GM23338 (cell line): ENCODE data around the gene MRPS11. TPM values are rescaled to one million over a fixed set of nuclear protein-coding genes. Genes with fewer than 3 reads are reported as not detected.

Experiments
- ATAC-seq: fragments of 200-7000 bp; cut with Tn5 transposase; 3 replicates; pipeline ENCODE4 v1.9.1; 2020
- DNase-seq: peaks from one replicate; pipeline ENCODE4 v3.0.0-alpha.2; 2015; ENCODE audit warnings: low spot score
- H2AFZ ChIP-seq: fragments of 200-600 bp; sonication (generic); 2 replicates; pipeline ENCODE4 v1.8.0; 2016; ENCODE audit warnings: antibody characterized with exemption, mild to moderate bottlenecking, moderate library complexity
- H3F3A ChIP-seq: fragments of 200-600 bp; sonication (generic); replicated peaks from 2 replicates; pipeline ENCODE4 v1.8.0; 2017; ENCODE audit warnings: antibody characterized with exemption, mixed run types, low read depth
- H3K27ac ChIP-seq: fragments of 200-600 bp; sonication (generic); 2 replicates; pipeline ENCODE4 v1.6.1; 2016; ENCODE audit warnings: low read depth
- H3K27me3 ChIP-seq: fragments of 200-600 bp; sonication (generic); 2 replicates; pipeline ENCODE4 v1.8.0; 2016; ENCODE audit warnings: mild to moderate bottlenecking, mixed run types, moderate library complexity; ENCODE audit not compliant: insufficient read depth
- H3K36me3 ChIP-seq: fragments of 200-600 bp; sonication (generic); 2 replicates; pipeline ENCODE4 v1.8.0; 2016; ENCODE audit warnings: mild to moderate bottlenecking; ENCODE audit not compliant: insufficient read depth
- H3K4me1 ChIP-seq: fragments of 200-600 bp; sonication (generic); 2 replicates; pipeline ENCODE4 v1.8.0; 2016; ENCODE audit warnings: mild to moderate bottlenecking, moderate library complexity; ENCODE audit not compliant: insufficient read depth
- H3K4me2 ChIP-seq: fragments of 200-600 bp; sonication (generic); 2 replicates; pipeline ENCODE4 v1.7.1; 2017; ENCODE audit warnings: mixed run types
- H3K4me3 ChIP-seq: fragments of 200-600 bp; sonication (generic); 2 replicates; pipeline ENCODE4 v1.6.1; 2016; ENCODE audit warnings: mixed run types
- H3K79me2 ChIP-seq: fragments of 200-600 bp; sonication (generic); replicated peaks from 2 replicates; pipeline ENCODE4 v1.8.0; 2017; ENCODE audit warnings: mild to moderate bottlenecking; ENCODE audit not compliant: insufficient read depth
- H3K9me2 ChIP-seq: fragments of 200-600 bp; sonication (generic); 2 replicates; pipeline ENCODE4 v1.8.0; 2017; ENCODE audit not compliant: insufficient read depth
- H4K20me1 ChIP-seq: fragments of 200-600 bp; sonication (generic); replicated peaks from 2 replicates; pipeline ENCODE4 v1.8.0; 2017; ENCODE audit warnings: mild to moderate bottlenecking; ENCODE audit not compliant: insufficient read depth
- H3K27ac Mint-ChIP-seq: 2 replicates; pipeline ENCODE4 v1.8.0; 2020; ENCODE audit warnings: inconsistent platforms, mild to moderate bottlenecking, moderate library complexity, mixed read lengths
- H3K27me3 Mint-ChIP-seq: 3 replicates; pipeline ENCODE4 v1.8.0; 2022; ENCODE audit warnings: low read depth, mild to moderate bottlenecking, moderate library complexity, mixed read lengths, inconsistent platforms; ENCODE audit not compliant: insufficient read depth, poor library complexity
- H3K36me3 Mint-ChIP-seq: 3 replicates; pipeline ENCODE4 v1.8.0; 2021; ENCODE audit warnings: low read depth, mild to moderate bottlenecking, inconsistent platforms, moderate library complexity, mixed read lengths
- H3K4me1 Mint-ChIP-seq: 3 replicates; pipeline ENCODE4 v1.8.0; 2020; ENCODE audit warnings: mild to moderate bottlenecking, inconsistent platforms, mixed read lengths
- H3K4me3 Mint-ChIP-seq: 3 replicates; pipeline ENCODE4 v1.8.0; 2021; ENCODE audit warnings: moderate library complexity, mild to moderate bottlenecking, inconsistent platforms, mixed read lengths
- H3K9me3 Mint-ChIP-seq: 3 replicates; pipeline ENCODE4 v1.8.0; 2020; ENCODE audit warnings: moderate library complexity, mild to moderate bottlenecking, inconsistent platforms, mixed read lengths
- CREB1 ChIP-seq: fragments of 250-450 bp; sonication (Bioruptor Pico); IDR thresholded peaks from 2 replicates; pipeline ENCODE4 v1.5.0; 2020; ENCODE audit warnings: low read depth, mild to moderate bottlenecking, moderate library complexity
- EZH2 ChIP-seq: fragments of 200-600 bp; sonication (generic); IDR thresholded peaks from one replicate; pipeline ENCODE4 v1.8.0; 2017; ENCODE audit warnings: antibody characterized with exemption, mild to moderate bottlenecking, low read depth; ENCODE audit not compliant: unreplicated experiment
- EZH2phosphoT487 ChIP-seq: fragments of 200-600 bp; sonication (generic); IDR thresholded peaks from one replicate; pipeline ENCODE4 v1.8.1; 2018; ENCODE audit warnings: antibody characterized with exemption; ENCODE audit not compliant: unreplicated experiment
- JUNB ChIP-seq: IDR thresholded peaks from one replicate; pipeline ENCODE4 v1.6.1; 2016; ENCODE audit warnings: antibody characterized with exemption; ENCODE audit not compliant: unreplicated experiment
- NANOG ChIP-seq: IDR thresholded peaks from 2 replicates; pipeline ENCODE4 v1.6.1; 2016; ENCODE audit warnings: antibody characterized with exemption, borderline replicate concordance
- POLR2AphosphoS5 ChIP-seq: IDR thresholded peaks from 2 replicates; pipeline ENCODE4 v1.6.1; 2016; ENCODE audit warnings: antibody characterized with exemption, low read depth
- STAT1 ChIP-seq: IDR thresholded peaks from one replicate; pipeline ENCODE4 v1.6.1; 2016; ENCODE audit warnings: antibody characterized with exemption; ENCODE audit not compliant: unreplicated experiment
- ZNF114 ChIP-seq: fragments of 250-450 bp; sonication (Bioruptor Pico); IDR thresholded peaks from 2 replicates; pipeline ENCODE4 v1.5.0; 2020; ENCODE audit warnings: mild to moderate bottlenecking, moderate library complexity
- ZNF331 ChIP-seq: fragments of 250-450 bp; sonication (Bioruptor Pico); IDR thresholded peaks from 2 replicates; pipeline ENCODE4 v1.5.0; 2020; ENCODE audit warnings: low read depth, mild to moderate bottlenecking, moderate library complexity
- polyA plus RNA-seq: library from polyadenylated mRNA; unstranded; fragments of >200 nt; fragmentation: Nextera tagmentation; extraction: Ambion mirVana; gene quantifications from 2 replicates; pipeline ENCODE4 v1.2.1, GENCODE V29; 2016
- total RNA-seq: library from RNA; depleted of rRNA; stranded (reverse); fragments of >200 nt; shearing (Covaris generic); gene quantifications from 2 replicates; pipeline ENCODE4 v1.2.3, GENCODE V29; 2014
- TF ChIP-seq, protein P1 (sequence below): IDR thresholded peaks from 2 replicates; pipeline ENCODE4 v1.6.1; 2016; ENCODE audit warnings: antibody characterized with exemption
- TF ChIP-seq, protein P2 (sequence below), 2 experiments: fragments of 200-600 bp in 1 of 2; sonication (generic) in 1 of 2; conservative IDR thresholded peaks; 2 replicates each; pipeline versions ENCODE4 v1.5.1 to v1.6.1; 2016 to 2017; ENCODE audit warnings: antibody characterized with exemption in 2 of 2, low read depth in 2 of 2, mild to moderate bottlenecking in 2 of 2, moderate library complexity in 1 of 2
- TF ChIP-seq, protein P3 (sequence below): fragments of 250-450 bp; sonication (Bioruptor Pico); IDR thresholded peaks from 2 replicates; pipeline ENCODE4 v1.5.0; 2020; ENCODE audit warnings: mild to moderate bottlenecking, moderate library complexity

Gene MRPS11
- total and polyA plus RNA-seq, 2 experiments from 2014 or later: 35.8 to 57.9 TPM

DNA sequence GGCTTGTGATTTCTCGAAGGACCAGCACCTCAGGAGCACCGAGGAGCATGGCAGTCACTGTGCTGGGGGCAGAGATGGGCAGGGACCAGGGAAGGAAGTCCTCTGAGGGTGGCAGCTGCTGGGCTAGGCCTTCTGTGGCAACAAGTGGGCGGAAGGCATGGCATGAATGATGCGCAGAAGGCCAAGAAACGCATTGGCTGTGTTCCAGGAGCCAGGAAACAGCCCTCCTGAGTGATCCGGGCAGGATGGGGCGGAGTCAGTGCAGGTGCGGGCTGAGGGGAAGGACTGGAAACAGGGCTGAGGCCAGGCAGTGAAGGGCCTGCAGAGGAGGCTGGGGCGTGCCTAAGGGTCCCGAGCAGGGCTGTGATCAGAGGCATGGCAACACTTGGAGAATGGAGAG lies 23.6 kb downstream of the MRPS11 start:
- Mint-ChIP-seq H3K9me3 (no peaks in the 10 kb centered on the region), H3K4me3 (no peak overlapping the region), H3K36me3 (no peaks in the 10 kb centered on the region), H3K4me1 (peaks cover 14% of the 10 kb centered on the region), H3K27ac (peak overlapping the region; percentile 69; the same call in 1 of the 2 replicates), H3K27me3 (peaks cover 12% of the 10 kb centered on the region)
- Histone ChIP-seq H3K4me1 (peaks cover 9% of the 10 kb centered on the region; the same call in 1 of the 2 replicates), H3K4me2 (no peak overlapping the region), H3K27me3 (no peaks in the 10 kb centered on the region), H3K27ac (no peak overlapping the region), H4K20me1 (no peaks in the 10 kb centered on the region), H2AFZ (no peak overlapping the region), H3K36me3 (no peaks in the 10 kb centered on the region), H3K79me2 (no peaks in the 10 kb centered on the region), H3K9me2 (no peaks in the 10 kb centered on the region), H3F3A (no peaks in the 10 kb centered on the region), H3K4me3 (no peak overlapping the region)
- DNase-seq (peak; percentile 36), ATAC-seq (peak; percentile 34)
- TF ChIP-seq NANOG (no peak), CREB1 (CRISPR knock-in tag) (no peak), STAT1 (no peak), ZNF331 (no peak), POLR2AphosphoS5 (no peak), EZH2 (no peak), JUNB (no peak), EZH2phosphoT487 (no peak), ZNF114 (CRISPR knock-in tag) (no peak)
- TF ChIP-seq, protein P1, sequence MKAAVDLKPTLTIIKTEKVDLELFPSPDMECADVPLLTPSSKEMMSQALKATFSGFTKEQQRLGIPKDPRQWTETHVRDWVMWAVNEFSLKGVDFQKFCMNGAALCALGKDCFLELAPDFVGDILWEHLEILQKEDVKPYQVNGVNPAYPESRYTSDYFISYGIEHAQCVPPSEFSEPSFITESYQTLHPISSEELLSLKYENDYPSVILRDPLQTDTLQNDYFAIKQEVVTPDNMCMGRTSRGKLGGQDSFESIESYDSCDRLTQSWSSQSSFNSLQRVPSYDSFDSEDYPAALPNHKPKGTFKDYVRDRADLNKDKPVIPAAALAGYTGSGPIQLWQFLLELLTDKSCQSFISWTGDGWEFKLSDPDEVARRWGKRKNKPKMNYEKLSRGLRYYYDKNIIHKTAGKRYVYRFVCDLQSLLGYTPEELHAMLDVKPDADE: no peak
- TF ChIP-seq, protein P2, sequence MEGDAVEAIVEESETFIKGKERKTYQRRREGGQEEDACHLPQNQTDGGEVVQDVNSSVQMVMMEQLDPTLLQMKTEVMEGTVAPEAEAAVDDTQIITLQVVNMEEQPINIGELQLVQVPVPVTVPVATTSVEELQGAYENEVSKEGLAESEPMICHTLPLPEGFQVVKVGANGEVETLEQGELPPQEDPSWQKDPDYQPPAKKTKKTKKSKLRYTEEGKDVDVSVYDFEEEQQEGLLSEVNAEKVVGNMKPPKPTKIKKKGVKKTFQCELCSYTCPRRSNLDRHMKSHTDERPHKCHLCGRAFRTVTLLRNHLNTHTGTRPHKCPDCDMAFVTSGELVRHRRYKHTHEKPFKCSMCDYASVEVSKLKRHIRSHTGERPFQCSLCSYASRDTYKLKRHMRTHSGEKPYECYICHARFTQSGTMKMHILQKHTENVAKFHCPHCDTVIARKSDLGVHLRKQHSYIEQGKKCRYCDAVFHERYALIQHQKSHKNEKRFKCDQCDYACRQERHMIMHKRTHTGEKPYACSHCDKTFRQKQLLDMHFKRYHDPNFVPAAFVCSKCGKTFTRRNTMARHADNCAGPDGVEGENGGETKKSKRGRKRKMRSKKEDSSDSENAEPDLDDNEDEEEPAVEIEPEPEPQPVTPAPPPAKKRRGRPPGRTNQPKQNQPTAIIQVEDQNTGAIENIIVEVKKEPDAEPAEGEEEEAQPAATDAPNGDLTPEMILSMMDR (conservative IDR thresholded peaks at IDR 0.05; ENCODE audit: low read depth in 2 of 2): no peak

DNA sequence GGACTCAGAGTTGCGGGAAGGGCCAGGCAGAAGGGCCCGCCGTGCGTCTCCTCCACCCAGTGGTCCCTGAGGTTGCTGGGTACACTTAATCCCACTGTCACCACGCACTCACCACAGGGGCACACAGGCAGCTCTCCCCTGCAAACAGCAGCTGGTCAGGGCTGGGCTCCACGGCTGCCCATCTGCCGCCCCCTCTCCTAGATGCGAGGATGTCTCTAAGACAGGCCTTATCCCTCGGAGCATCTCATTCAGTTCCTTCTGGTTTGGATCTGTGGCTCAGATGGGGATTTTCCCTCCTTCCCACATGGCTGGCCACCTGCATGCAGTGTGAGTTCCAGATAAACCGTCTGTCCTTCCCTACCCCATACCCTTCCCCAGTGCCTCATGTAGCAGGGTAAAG lies 26.3 kb downstream of the MRPS11 start:
- no peaks in the 10 kb centered on the region for H3K27me3 ChIP-seq
- no peak overlapping the region for H3K4me3 ChIP-seq
- no peaks in the 10 kb centered on the region for H4K20me1 ChIP-seq
- H2AFZ ChIP-seq: no peak overlapping the region
- no peak overlapping the region for H3K4me2 ChIP-seq
- no peak overlapping the region for H3K27ac ChIP-seq
- no peak overlapping the region for H3K27ac Mint-ChIP-seq
- H3F3A ChIP-seq: no peaks in the 10 kb centered on the region
- H3K4me3 Mint-ChIP-seq: no peak overlapping the region
- no peaks in the 10 kb centered on the region for H3K36me3 Mint-ChIP-seq
- no peaks in the 10 kb centered on the region for H3K9me3 Mint-ChIP-seq
- no peaks in the 10 kb centered on the region for H3K36me3 ChIP-seq
- peaks cover 5% of the 10 kb centered on the region for H3K4me1 Mint-ChIP-seq
- DNase-seq (no peak), ATAC-seq (no peak)
- no peaks in the 10 kb centered on the region for H3K79me2 ChIP-seq
- H3K9me2 ChIP-seq: no peaks in the 10 kb centered on the region
- no peaks in the 10 kb centered on the region for H3K4me1 ChIP-seq
- H3K27me3 Mint-ChIP-seq: peaks cover 9% of the 10 kb centered on the region
- TF ChIP-seq JUNB: no peak
- TF ChIP-seq POLR2AphosphoS5: no peak
- TF ChIP-seq EZH2: no peak
- no peak for TF ChIP-seq ZNF114 (CRISPR knock-in tag)
- no peak for TF ChIP-seq STAT1
- TF ChIP-seq, protein P3, sequence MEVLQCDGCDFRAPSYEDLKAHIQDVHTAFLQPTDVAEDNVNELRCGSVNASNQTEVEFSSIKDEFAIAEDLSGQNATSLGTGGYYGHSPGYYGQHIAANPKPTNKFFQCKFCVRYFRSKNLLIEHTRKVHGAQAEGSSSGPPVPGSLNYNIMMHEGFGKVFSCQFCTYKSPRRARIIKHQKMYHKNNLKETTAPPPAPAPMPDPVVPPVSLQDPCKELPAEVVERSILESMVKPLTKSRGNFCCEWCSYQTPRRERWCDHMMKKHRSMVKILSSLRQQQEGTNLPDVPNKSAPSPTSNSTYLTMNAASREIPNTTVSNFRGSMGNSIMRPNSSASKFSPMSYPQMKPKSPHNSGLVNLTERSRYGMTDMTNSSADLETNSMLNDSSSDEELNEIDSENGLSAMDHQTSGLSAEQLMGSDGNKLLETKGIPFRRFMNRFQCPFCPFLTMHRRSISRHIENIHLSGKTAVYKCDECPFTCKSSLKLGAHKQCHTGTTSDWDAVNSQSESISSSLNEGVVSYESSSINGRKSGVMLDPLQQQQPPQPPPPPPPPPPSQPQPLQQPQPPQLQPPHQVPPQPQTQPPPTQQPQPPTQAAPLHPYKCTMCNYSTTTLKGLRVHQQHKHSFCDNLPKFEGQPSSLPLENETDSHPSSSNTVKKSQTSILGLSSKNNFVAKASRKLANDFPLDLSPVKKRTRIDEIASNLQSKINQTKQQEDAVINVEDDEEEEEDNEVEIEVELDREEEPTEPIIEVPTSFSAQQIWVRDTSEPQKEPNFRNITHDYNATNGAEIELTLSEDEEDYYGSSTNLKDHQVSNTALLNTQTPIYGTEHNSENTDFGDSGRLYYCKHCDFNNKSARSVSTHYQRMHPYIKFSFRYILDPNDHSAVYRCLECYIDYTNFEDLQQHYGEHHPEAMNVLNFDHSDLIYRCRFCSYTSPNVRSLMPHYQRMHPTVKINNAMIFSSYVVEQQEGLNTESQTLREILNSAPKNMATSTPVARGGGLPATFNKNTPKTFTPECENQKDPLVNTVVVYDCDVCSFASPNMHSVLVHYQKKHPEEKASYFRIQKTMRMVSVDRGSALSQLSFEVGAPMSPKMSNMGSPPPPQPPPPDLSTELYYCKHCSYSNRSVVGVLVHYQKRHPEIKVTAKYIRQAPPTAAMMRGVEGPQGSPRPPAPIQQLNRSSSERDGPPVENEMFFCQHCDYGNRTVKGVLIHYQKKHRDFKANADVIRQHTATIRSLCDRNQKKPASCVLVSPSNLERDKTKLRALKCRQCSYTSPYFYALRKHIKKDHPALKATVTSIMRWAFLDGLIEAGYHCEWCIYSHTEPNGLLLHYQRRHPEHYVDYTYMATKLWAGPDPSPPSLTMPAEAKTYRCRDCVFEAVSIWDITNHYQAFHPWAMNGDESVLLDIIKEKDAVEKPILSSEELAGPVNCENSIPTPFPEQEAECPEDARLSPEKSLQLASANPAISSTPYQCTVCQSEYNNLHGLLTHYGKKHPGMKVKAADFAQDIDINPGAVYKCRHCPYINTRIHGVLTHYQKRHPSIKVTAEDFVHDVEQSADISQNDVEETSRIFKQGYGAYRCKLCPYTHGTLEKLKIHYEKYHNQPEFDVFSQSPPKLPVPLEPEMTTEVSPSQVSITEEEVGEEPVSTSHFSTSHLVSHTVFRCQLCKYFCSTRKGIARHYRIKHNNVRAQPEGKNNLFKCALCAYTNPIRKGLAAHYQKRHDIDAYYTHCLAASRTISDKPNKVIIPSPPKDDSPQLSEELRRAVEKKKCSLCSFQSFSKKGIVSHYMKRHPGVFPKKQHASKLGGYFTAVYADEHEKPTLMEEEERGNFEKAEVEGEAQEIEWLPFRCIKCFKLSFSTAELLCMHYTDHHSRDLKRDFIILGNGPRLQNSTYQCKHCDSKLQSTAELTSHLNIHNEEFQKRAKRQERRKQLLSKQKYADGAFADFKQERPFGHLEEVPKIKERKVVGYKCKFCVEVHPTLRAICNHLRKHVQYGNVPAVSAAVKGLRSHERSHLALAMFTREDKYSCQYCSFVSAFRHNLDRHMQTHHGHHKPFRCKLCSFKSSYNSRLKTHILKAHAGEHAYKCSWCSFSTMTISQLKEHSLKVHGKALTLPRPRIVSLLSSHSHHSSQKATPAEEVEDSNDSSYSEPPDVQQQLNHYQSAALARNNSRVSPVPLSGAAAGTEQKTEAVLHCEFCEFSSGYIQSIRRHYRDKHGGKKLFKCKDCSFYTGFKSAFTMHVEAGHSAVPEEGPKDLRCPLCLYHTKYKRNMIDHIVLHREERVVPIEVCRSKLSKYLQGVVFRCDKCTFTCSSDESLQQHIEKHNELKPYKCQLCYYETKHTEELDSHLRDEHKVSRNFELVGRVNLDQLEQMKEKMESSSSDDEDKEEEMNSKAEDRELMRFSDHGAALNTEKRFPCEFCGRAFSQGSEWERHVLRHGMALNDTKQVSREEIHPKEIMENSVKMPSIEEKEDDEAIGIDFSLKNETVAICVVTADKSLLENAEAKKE (CRISPR knock-in tag): no peak
